HG02938 (cell line): Measurements from ENCODE around the gene MRPL24.

ENCODE experiments used
- ATAC-seq: cut with Tn5 transposase; IDR thresholded peaks from one replicate; pipeline ENCODE4 v1.9.1; 2021; ENCODE audit warnings: mild to moderate bottlenecking, moderate library complexity; ENCODE audit not compliant: unreplicated experiment

Gene MRPL24

GRCh38 chr1:156711011-156711817, 29.7 kb downstream of the MRPL24 start:
- ATAC-seq, result no peak

GRCh38 chr1:156709757-156710489, 31.0 kb downstream of the MRPL24 start:
- no peak for ATAC-seq

GRCh38 chr1:156709031-156709430, 31.9 kb downstream of the MRPL24 start:
- ATAC-seq, result no peak

- ATAC-seq, result no peak
Measured at GRCh38 chr1:156708218-156708661, 32.6 kb downstream of the MRPL24 start.

GRCh38 chr1:156707417-156708217, 33.3 kb downstream of the MRPL24 start:
- ATAC-seq, result no peak

- ATAC-seq, result no peak
Measured at GRCh38 chr1:156706657-156707416, 34.1 kb downstream of the MRPL24 start.

GRCh38 chr1:156705918-156706656, 34.8 kb downstream of the MRPL24 start:
- ATAC-seq, result no peak

GRCh38 chr1:156705321-156705917, 35.5 kb downstream of the MRPL24 start, which contains the start of gene CRABP2:
Gene CRABP2 (minus strand): TSS chr1:156705583. CDS start chr1:156705446, 137 bp downstream.
- no peak for ATAC-seq

GRCh38 chr1:156704930-156705320, 36.0 kb downstream of the MRPL24 start:
- no peak for ATAC-seq

- ATAC-seq, result no peak
Measured at GRCh38 chr1:156704166-156704711, 36.6 kb downstream of the MRPL24 start.

GRCh38 chr1:156703741-156704140, 37.1 kb downstream of the MRPL24 start:
- no peak for ATAC-seq

- no peak for ATAC-seq
Measured at GRCh38 chr1:156703336-156703735, 37.6 kb downstream of the MRPL24 start.

GRCh38 chr1:156700736-156701531, 40.0 kb downstream of the MRPL24 start:
- ATAC-seq, result no peak

- ATAC-seq, result no peak
Measured at GRCh38 chr1:156698995-156699394, 41.9 kb downstream of the MRPL24 start.

- no peak for ATAC-seq
Measured at GRCh38 chr1:156697481-156697880, 43.4 kb downstream of the MRPL24 start.

- ATAC-seq, result no peak
Measured at GRCh38 chr1:156696755-156697154, 44.1 kb downstream of the MRPL24 start.

GRCh38 chr1:156694690-156694962, 46.3 kb downstream of the MRPL24 start:
- no peak for ATAC-seq

- no peak for ATAC-seq
Measured at GRCh38 chr1:156693848-156694689, 46.8 kb downstream of the MRPL24 start.
